ENCODE results near the gene MAPK10. TPM values are rescaled to one million over a fixed set of nuclear protein-coding genes. Genes with fewer than 3 reads are reported as not detected.

Gene MAPK10
- total and polyA plus RNA-seq, 2 experiments from 2014 or later = 3.6 to 8.1 TPM

- Mint-ChIP-seq H3K4me1 (no peaks in the 10 kb centered on the region), H3K27me3 (ENCODE audit: insufficient read depth, low read depth, poor library complexity) (no peaks in the 10 kb centered on the region), H3K27ac (no peak overlapping the region), H3K36me3 (ENCODE audit: low read depth) (peaks cover 6% of the 10 kb centered on the region), H3K9me3 (peaks cover under 1% of the 10 kb centered on the region; the same call in 2 of the 3 replicates), H3K4me3 (no peak overlapping the region)
- H4K20me1 ChIP-seq (replicated peaks; ENCODE audit: insufficient read depth) = no peaks in the 10 kb centered on the region
- no peaks in the 10 kb centered on the region for H3K36me3 ChIP-seq (ENCODE audit: insufficient read depth)
- H3F3A ChIP-seq (replicated peaks; ENCODE audit: low read depth) = no peaks in the 10 kb centered on the region
- H3K27me3 ChIP-seq (ENCODE audit: insufficient read depth) = no peaks in the 10 kb centered on the region
- no peak for DNase-seq (ENCODE audit: low spot score)
- H3K4me3 ChIP-seq = no peak overlapping the region
- H3K4me1 ChIP-seq (ENCODE audit: insufficient read depth) = no peaks in the 10 kb centered on the region
- no peaks in the 10 kb centered on the region for H3K79me2 ChIP-seq (replicated peaks; ENCODE audit: insufficient read depth)
- no peak for ATAC-seq
- no peak for TF ChIP-seq POLR2AphosphoS5 (IDR thresholded peaks at IDR 0.05; ENCODE audit: low read depth)
- no peak for TF ChIP-seq ZNF462 (CRISPR knock-in tag; IDR thresholded peaks at IDR 0.05)
- no peak for TF ChIP-seq ETS1 (IDR thresholded peaks at IDR 0.05)
- no peak for TF ChIP-seq EZH2phosphoT487 (IDR thresholded peaks at IDR 0.05; ENCODE audit: unreplicated experiment)
- peaks cover 5% of the 10 kb centered on the region; the same call in 1 of the 2 replicates for H3K9me2 ChIP-seq (ENCODE audit: insufficient read depth)
- no peak overlapping the region for H3K27ac ChIP-seq (ENCODE audit: low read depth)
- H3K4me2 ChIP-seq = no peak overlapping the region
- H2AFZ ChIP-seq = no peak overlapping the region
Observed at GRCh38 chr4:86243750-86244149, 116.1 kb downstream of the MAPK10 start.

GRCh38 chr4:86242677-86243076 is 117.2 kb downstream of the MAPK10 start:
- H4K20me1 ChIP-seq (replicated peaks; ENCODE audit: insufficient read depth) = no peaks in the 10 kb centered on the region
- no peaks in the 10 kb centered on the region for H3K36me3 ChIP-seq (ENCODE audit: insufficient read depth)
- peak overlapping the region; percentile 28; the same call in 1 of the 2 replicates for H2AFZ ChIP-seq
- Mint-ChIP-seq H3K27me3 (ENCODE audit: insufficient read depth, low read depth, poor library complexity) (no peaks in the 10 kb centered on the region), H3K4me1 (no peaks in the 10 kb centered on the region), H3K4me3 (no peak overlapping the region), H3K9me3 (peaks cover 10% of the 10 kb centered on the region), H3K36me3 (ENCODE audit: low read depth) (peaks cover 13% of the 10 kb centered on the region), H3K27ac (no peak overlapping the region)
- peaks cover 5% of the 10 kb centered on the region; the same call in 1 of the 2 replicates for H3K9me2 ChIP-seq (ENCODE audit: insufficient read depth)
- ATAC-seq = no peak
- no peak overlapping the region for H3K27ac ChIP-seq (ENCODE audit: low read depth)
- H3F3A ChIP-seq (replicated peaks; ENCODE audit: low read depth) = no peaks in the 10 kb centered on the region
- H3K4me2 ChIP-seq = no peak overlapping the region
- no peaks in the 10 kb centered on the region for H3K27me3 ChIP-seq (ENCODE audit: insufficient read depth)
- DNase-seq (ENCODE audit: low spot score) = no peak
- no peaks in the 10 kb centered on the region for H3K79me2 ChIP-seq (replicated peaks; ENCODE audit: insufficient read depth)
- no peaks in the 10 kb centered on the region for H3K4me1 ChIP-seq (ENCODE audit: insufficient read depth)
- H3K4me3 ChIP-seq = no peak overlapping the region
- TF ChIP-seq CREB1 (CRISPR knock-in tag; IDR thresholded peaks at IDR 0.05; ENCODE audit: low read depth) (no peak), NANOG (IDR thresholded peaks at IDR 0.05; ENCODE audit: borderline replicate concordance) (no peak), EZH2 (IDR thresholded peaks at IDR 0.05; ENCODE audit: low read depth, unreplicated experiment) (no peak), ZNF114 (CRISPR knock-in tag; IDR thresholded peaks at IDR 0.05) (no peak), ZNF331 (CRISPR knock-in tag; IDR thresholded peaks at IDR 0.05; ENCODE audit: low read depth) (no peak), JUNB (IDR thresholded peaks at IDR 0.05; ENCODE audit: unreplicated experiment) (no peak)

Data from GM23338 (cell line).